PC-9 (cell line): ENCODE data around the gene FABP7. TPM values are rescaled to one million over a fixed set of nuclear protein-coding genes. Genes with fewer than 3 reads are reported as not detected.
A peak's percentile ranks its signal among the peaks of the same experiment; 100 is the strongest.

Experiments
- BruUV-seq: library from RNA; stranded (reverse); fragments of 400-500 nt; replicated peaks from 2 replicates; lab custom pipeline; 2021; lab: Mats Ljungman, UMichigan
- CTCF ChIA-PET: fragments of 300-600 bp; sonication (Branson Sonifier 250); formaldehyde crosslinking; loops from one replicate; lab custom pipeline; 2022; ENCODE audit warnings: antibody characterized with exemption; lab: Charles Lee
- POLR2A ChIA-PET: fragments of 300-600 bp; sonication (Branson Sonifier 250); formaldehyde crosslinking; loops from one replicate; lab custom pipeline; 2022; ENCODE audit warnings: antibody characterized with exemption; ENCODE audit not compliant: unreplicated experiment; lab: Charles Lee
- DNase-seq, 2 experiments: peaks; one replicate each; pipeline versions ENCODE4 v3.0.0 to v3.0.0-alpha.2; 2015 to 2022; ENCODE audit warnings: mixed read lengths in 1 of 2
- H2AFZ ChIP-seq: fragments of 200-600 bp; sonication (generic); 2 replicates; pipeline ENCODE4 v1.8.1; 2017; ENCODE audit warnings: antibody characterized with exemption
- H3F3A ChIP-seq: fragments of 200-600 bp; sonication (generic); 2 replicates; pipeline ENCODE4 v1.8.1; 2017; ENCODE audit warnings: antibody characterized with exemption, mild to moderate bottlenecking, low read depth; ENCODE audit not compliant: insufficient read depth
- H3K27ac ChIP-seq: fragments of 200-600 bp; sonication (generic); 2 replicates; pipeline ENCODE4 v1.6.1; 2016; ENCODE audit warnings: mixed run types
- H3K27me3 ChIP-seq: fragments of 200-600 bp; sonication (generic); 2 replicates; pipeline ENCODE4 v1.6.1; 2016; ENCODE audit warnings: low read depth, mixed run types; ENCODE audit not compliant: insufficient read depth
- H3K36me3 ChIP-seq: fragments of 200-600 bp; sonication (generic); 2 replicates; pipeline ENCODE4 v1.6.1; 2016; ENCODE audit warnings: low read depth, mixed run types
- H3K4me1 ChIP-seq: fragments of 200-600 bp; sonication (generic); replicated peaks from 2 replicates; pipeline ENCODE4 v1.6.1; 2016; ENCODE audit warnings: mixed run types; ENCODE audit not compliant: insufficient read depth
- H3K4me2 ChIP-seq: fragments of 200-600 bp; sonication (generic); 2 replicates; pipeline ENCODE4 v1.6.1; 2017; ENCODE audit warnings: mixed run types
- H3K4me3 ChIP-seq: fragments of 200-600 bp; sonication (generic); 2 replicates; pipeline ENCODE4 v1.6.1; 2016; ENCODE audit warnings: mixed run types
- H3K79me2 ChIP-seq: fragments of 200-600 bp; sonication (generic); 2 replicates; pipeline ENCODE4 v1.6.1; 2017; ENCODE audit warnings: low read depth, mixed run types
- H3K9me2 ChIP-seq: fragments of 200-600 bp; sonication (generic); 2 replicates; pipeline ENCODE4 v1.8.1; 2017; ENCODE audit warnings: mild to moderate bottlenecking; ENCODE audit not compliant: insufficient read depth
- H3K9me3 ChIP-seq: fragments of 200-600 bp; sonication (generic); 2 replicates; pipeline ENCODE4 v1.8.1; 2016; ENCODE audit warnings: low read depth; ENCODE audit not compliant: insufficient read depth
- H4K20me1 ChIP-seq: fragments of 200-600 bp; sonication (generic); 2 replicates; pipeline ENCODE4 v1.8.1; 2017; ENCODE audit not compliant: insufficient read depth
- EZH2 ChIP-seq: fragments of 200-600 bp; sonication (generic); IDR thresholded peaks from 2 replicates; pipeline ENCODE4 v1.8.0; 2017; ENCODE audit warnings: antibody characterized with exemption, low read depth
- intact Hi-C: fragments of 100-400 bp; cut with micrococcal nuclease; formaldehyde crosslinking; loops from one replicate; pipeline ENCODE4 v1.10.0; 2022; ENCODE audit not compliant: unreplicated experiment
- total RNA-seq: library from RNA; stranded (reverse); gene quantifications from 2 replicates; pipeline ENCODE4 v1.2.3, GENCODE V29; 2021
- TF ChIP-seq, protein P1 (sequence below): fragments of 200-600 bp; sonication (generic); conservative IDR thresholded peaks from 2 replicates; pipeline ENCODE4 v1.6.1; 2017; ENCODE audit warnings: mixed run types, antibody characterized with exemption, mild to moderate bottlenecking, moderate library complexity

Gene FABP7
- total RNA-seq, 1 experiment from 2014 or later, result not detected

DNA sequence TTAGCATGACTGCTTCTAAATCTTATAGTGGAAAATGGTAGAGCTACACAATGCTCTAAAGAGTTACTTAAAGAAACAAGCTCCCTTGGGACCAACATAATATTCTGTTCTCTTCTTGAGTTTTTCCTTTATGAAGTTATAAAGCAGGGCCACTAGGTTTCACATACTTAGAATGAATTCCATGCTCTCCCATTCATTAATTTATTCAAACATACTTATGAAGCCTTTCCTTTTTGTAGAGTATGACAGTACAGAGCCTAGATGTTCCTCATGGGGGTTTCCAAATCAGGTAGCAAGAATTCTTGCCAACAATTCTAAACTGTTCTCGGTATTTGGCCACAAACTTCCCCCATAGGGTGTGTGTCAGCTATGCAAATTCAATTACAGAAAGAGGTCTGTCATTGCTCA, 20.6 kb upstream of the FABP7 start:
- BruUV-seq, result no TSS peak
- intact Hi-C loops, result no loop called here
- no peaks in the 10 kb centered on the region for H3K4me1 ChIP-seq
- no peaks in the 10 kb centered on the region for H3F3A ChIP-seq
- H3K4me3 ChIP-seq, result no peak overlapping the region
- no peaks in the 10 kb centered on the region for H4K20me1 ChIP-seq
- peak in 1 of 2 experiments; percentile 11 for DNase-seq
- POLR2A ChIA-PET, result no interaction called here
- no peaks in the 10 kb centered on the region for H3K79me2 ChIP-seq
- no peaks in the 10 kb centered on the region; the same call in 1 of the 2 replicates for H3K9me3 ChIP-seq
- no peaks in the 10 kb centered on the region for H3K36me3 ChIP-seq
- H3K27me3 ChIP-seq, result no peaks in the 10 kb centered on the region
- TF ChIP-seq, protein P1, sequence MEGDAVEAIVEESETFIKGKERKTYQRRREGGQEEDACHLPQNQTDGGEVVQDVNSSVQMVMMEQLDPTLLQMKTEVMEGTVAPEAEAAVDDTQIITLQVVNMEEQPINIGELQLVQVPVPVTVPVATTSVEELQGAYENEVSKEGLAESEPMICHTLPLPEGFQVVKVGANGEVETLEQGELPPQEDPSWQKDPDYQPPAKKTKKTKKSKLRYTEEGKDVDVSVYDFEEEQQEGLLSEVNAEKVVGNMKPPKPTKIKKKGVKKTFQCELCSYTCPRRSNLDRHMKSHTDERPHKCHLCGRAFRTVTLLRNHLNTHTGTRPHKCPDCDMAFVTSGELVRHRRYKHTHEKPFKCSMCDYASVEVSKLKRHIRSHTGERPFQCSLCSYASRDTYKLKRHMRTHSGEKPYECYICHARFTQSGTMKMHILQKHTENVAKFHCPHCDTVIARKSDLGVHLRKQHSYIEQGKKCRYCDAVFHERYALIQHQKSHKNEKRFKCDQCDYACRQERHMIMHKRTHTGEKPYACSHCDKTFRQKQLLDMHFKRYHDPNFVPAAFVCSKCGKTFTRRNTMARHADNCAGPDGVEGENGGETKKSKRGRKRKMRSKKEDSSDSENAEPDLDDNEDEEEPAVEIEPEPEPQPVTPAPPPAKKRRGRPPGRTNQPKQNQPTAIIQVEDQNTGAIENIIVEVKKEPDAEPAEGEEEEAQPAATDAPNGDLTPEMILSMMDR, result no peak
- TF ChIP-seq EZH2, result no peak
- no peak overlapping the region for H3K4me2 ChIP-seq
- no peak overlapping the region for H3K27ac ChIP-seq
- CTCF ChIA-PET, result no interaction called here
- H3K9me2 ChIP-seq, result no peaks in the 10 kb centered on the region
- H2AFZ ChIP-seq, result no peak overlapping the region

DNA sequence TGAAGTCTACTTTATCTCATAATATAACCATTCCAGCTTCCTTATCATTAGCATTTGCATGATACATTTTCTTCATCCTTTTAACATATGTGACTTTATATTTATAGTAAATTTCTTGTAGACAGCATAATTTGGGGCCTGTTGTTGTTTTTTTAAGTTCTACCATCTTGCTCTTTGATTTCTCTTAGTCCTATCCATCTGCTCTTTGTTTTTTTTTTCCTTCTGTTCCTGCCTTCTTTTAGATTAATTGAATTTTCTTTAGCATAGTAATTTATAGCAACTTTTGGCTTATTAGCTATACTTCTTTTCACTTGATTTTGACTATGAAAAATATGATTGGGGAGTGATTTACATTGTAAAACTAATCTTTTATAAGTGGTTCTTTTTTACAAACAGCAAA, 19.2 kb upstream of the FABP7 start:
- no peak overlapping the region for H3K27ac ChIP-seq
- H3K4me2 ChIP-seq, result no peak overlapping the region
- H3K4me3 ChIP-seq, result no peak overlapping the region
- H4K20me1 ChIP-seq, result no peaks in the 10 kb centered on the region
- no peak for TF ChIP-seq EZH2
- TF ChIP-seq, protein P1, result no peak
- no peaks in the 10 kb centered on the region for H3K9me2 ChIP-seq
- POLR2A ChIA-PET, result no interaction called here
- no peaks in the 10 kb centered on the region for H3F3A ChIP-seq
- H2AFZ ChIP-seq, result no peak overlapping the region
- BruUV-seq, result no TSS peak
- no peaks in the 10 kb centered on the region for H3K9me3 ChIP-seq
- CTCF ChIA-PET, result no interaction called here
- no peaks in the 10 kb centered on the region for H3K4me1 ChIP-seq
- intact Hi-C loops, result no loop called here
- peak in 1 of 2 experiments; percentile 5 for DNase-seq
- H3K79me2 ChIP-seq, result no peaks in the 10 kb centered on the region
- H3K27me3 ChIP-seq, result no peaks in the 10 kb centered on the region
- H3K36me3 ChIP-seq, result no peaks in the 10 kb centered on the region

DNA sequence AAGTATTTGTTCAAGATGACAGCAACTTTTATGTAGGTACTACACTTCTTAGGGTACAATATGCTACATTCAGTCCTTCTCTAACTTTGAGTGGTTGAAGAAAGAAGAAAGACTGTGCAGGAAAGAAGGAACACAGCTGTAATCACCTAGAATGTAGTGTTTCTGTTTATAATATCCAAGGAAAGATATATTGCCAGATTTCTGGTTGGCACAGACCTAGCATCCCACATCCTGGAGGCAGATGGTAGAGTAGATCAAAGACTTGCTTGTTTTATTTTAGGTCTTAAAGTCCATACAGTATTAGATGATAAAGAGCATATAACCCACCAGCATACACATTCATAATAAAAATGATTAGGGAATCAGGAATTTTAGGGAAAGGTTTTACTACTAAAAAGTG, 13.3 kb upstream of the FABP7 start:
- Histone ChIP-seq H4K20me1 (no peaks in the 10 kb centered on the region), H3K9me3 (no peaks in the 10 kb centered on the region), H3K9me2 (no peaks in the 10 kb centered on the region), H3K27ac (no peak overlapping the region), H3K27me3 (no peaks in the 10 kb centered on the region), H3K4me1 (peaks cover 11% of the 10 kb centered on the region), H3K4me2 (no peak overlapping the region), H2AFZ (no peak overlapping the region), H3K36me3 (no peaks in the 10 kb centered on the region), H3F3A (peaks cover 7% of the 10 kb centered on the region; the same call in 1 of the 2 replicates), H3K79me2 (no peaks in the 10 kb centered on the region), H3K4me3 (no peak overlapping the region)
- ChIA-PET CTCF (no interaction called here), POLR2A (no interaction called here)
- intact Hi-C loops, result no loop called here
- TF ChIP-seq, protein P1, result no peak
- TF ChIP-seq EZH2, result no peak
- no peak for DNase-seq
- BruUV-seq, result no TSS peak
